ENCODE data around the gene SH3YL1.
"Not testable (repeated sequence)": the region's sequence is repeated elsewhere in the genome, so short reads cannot be mapped to it uniquely, and the experiment has no call there.

SH3YL1 gene

GRCh38 chr2:175880-176820 lies 87.7 kb downstream of the SH3YL1 start:
- no peak for DNase-seq (ENCODE audit: low read depth in 1 of 2, low spot score in 1 of 2)
- in situ Hi-C loops (cut with HindIII; ENCODE audit: low pct_unique_long_range_greater_than_20kb, low sequenced_read_pairs) = no loop called here
- TF ChIP-seq JUND (IDR thresholded peaks at IDR 0.05; ENCODE audit: low read depth) = no peak

GRCh38 chr2:175161-175786 lies 88.6 kb downstream of the SH3YL1 start:
- no peak for TF ChIP-seq JUND (IDR thresholded peaks at IDR 0.05; ENCODE audit: low read depth)
- in situ Hi-C loops (cut with HindIII; ENCODE audit: low pct_unique_long_range_greater_than_20kb, low sequenced_read_pairs) = no loop called here
- DNase-seq (ENCODE audit: low read depth in 1 of 2, low spot score in 1 of 2) = no peak

GRCh38 chr2:172120-172519 lies 91.7 kb downstream of the SH3YL1 start:
- DNase-seq (ENCODE audit: low read depth in 1 of 2, low spot score in 1 of 2) = peak in 1 of 2 experiments; percentile 70
- in situ Hi-C loops (cut with HindIII; ENCODE audit: low pct_unique_long_range_greater_than_20kb, low sequenced_read_pairs) = not testable (repeated sequence)

- no peak for DNase-seq (ENCODE audit: low read depth in 1 of 2, low spot score in 1 of 2)
- no peak for TF ChIP-seq JUND (IDR thresholded peaks at IDR 0.05; ENCODE audit: low read depth)
- in situ Hi-C loops (cut with HindIII; ENCODE audit: low pct_unique_long_range_greater_than_20kb, low sequenced_read_pairs) = no loop called here
These were observed 94.1 kb downstream of the SH3YL1 start for GRCh38 chr2:169741-170140.
